Choroid plexus epithelial cell (primary cell): ENCODE results near the gene SLC37A3.

Experiments
- DNase-seq: peaks from one replicate; pipeline ENCODE4 v3.0.0-alpha.2; 2010; ENCODE audit warnings: low read depth
- H3K4me3 ChIP-seq: 2 replicates; pipeline ENCODE4 v1.5.1; 2011; ENCODE audit warnings: low read depth, mild to moderate bottlenecking, control low read depth, low read length, moderate library complexity
- CTCF ChIP-seq: conservative IDR thresholded peaks from 2 replicates; pipeline ENCODE4 v1.5.1; 2011; ENCODE audit warnings: low read depth, mild to moderate bottlenecking, control low read depth, inconsistent platforms, low read length, moderate library complexity

Gene SLC37A3

DNA sequence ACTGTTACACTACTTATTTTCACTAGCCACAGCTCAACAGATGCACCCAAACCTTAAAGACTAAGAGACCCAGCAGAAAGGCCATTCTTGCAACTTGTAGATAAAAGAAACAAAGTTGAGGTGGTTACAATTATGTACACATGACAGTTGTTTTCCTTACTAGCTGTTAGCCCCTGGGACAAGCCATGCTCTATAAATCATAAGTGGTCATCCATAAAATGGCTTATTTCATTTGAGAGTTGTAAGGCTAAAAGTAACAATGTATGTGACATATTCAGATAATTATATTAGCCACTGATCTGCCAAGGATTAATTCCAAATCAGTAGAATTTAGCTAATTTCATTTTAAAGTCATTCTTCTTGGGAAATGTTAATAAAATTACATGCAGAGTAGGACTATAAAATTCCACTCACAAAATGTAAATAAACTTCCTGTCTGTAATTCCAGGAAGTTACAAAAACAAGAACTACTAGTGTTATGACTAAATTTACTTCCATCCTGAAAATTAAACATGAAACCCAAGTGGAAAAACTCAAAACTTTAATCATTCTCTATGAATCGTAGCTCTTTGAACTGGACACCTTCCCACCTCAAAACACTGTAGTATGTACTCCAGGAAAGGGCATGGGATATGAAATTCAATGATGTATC lies 13.3 kb downstream of the SLC37A3 start:
- H3K4me3 ChIP-seq = no peak overlapping the region
- TF ChIP-seq CTCF = no peak
- no peak for DNase-seq

DNA sequence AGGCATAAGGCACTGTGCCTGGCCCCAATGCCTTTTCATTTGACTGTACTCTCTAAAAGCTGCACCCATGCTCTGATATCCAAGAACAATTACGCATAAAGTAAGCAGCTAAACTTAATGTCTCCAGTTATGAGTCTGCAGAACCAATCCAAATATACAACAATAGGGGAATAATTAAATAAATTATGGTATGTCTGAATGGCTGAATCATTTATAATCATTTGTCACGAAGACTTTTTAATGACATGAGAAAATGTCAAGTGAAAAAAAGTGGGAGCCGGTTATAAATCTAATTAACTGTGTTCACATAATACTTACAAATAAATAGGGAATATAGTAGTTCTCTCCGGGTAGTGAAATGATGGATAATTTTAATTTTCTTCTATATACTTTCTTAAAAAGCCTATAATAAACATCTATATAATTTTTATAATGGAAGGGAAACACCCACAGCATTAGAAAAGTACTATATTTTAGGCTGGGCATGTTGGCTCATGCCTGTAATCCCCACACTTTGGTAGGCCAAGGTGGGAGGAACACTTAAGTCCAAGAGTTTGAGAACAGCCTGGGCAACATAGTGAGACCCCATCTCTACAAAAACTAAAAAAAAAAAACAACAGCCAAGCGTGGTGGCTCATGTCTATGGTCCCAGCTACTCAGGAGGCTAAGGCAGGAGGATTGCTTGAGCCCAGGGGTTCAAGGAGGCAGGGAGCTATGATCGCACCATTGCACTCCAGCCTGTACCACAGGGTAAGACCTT lies 14.2 kb downstream of the SLC37A3 start:
- TF ChIP-seq CTCF = no peak
- no peak overlapping the region for H3K4me3 ChIP-seq
- no peak for DNase-seq

DNA sequence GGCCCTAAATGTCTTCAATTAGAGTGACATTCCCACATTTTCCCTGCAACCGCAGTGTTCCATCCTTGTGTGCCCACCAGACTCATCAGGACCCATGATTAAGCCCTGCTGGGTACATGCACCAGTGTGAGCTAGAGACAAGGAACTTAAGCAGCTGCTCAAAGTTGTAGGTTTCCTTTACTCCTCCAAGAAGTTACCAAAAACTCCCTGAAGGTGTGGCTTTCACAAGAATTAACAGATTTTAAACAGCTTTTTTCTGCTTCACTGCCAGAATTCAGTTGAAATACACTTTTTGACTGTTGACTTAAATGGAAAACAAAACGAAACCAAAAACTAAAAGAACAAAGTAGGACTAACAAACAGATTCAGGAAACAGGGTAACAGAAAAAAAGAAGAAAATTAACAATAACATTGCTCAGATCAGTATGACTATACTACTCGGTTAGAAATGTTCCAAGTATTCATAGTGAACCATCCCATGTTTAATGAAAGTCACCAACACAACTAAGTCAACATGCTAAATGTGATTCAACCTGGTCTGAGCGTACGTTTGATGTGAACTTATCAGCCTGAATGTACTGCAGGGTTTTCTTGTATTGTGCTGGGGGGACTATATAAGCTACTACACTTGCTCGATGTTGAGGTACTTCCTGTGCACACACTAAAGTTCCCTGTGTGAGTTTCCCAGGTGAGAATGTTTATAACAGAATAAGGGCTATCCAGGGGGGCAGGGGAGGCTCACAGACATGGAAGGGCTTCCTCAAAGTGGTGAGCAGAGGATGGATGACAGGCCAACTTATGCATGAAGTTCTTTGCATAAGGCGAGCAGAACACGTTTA lies 22.2 kb downstream of the SLC37A3 start:
- TF ChIP-seq CTCF = no peak

GRCh38 chr7:140375323-140375722 lies 23.0 kb downstream of the SLC37A3 start:
- no peak for DNase-seq
- no peak overlapping the region for H3K4me3 ChIP-seq
- TF ChIP-seq CTCF = no peak

More for the DNA sequence above, 22.2 kb downstream of the SLC37A3 start:
- no peak for DNase-seq
- H3K4me3 ChIP-seq = no peak overlapping the region

- TF ChIP-seq CTCF = no peak
- no peak overlapping the region for H3K4me3 ChIP-seq
- DNase-seq = no peak
These were observed 29.0 kb downstream of the SLC37A3 start for GRCh38 chr7:140369294-140369693.

GRCh38 chr7:140367528-140367927 lies 30.8 kb downstream of the SLC37A3 start:
- DNase-seq = no peak
- no peak overlapping the region for H3K4me3 ChIP-seq
- TF ChIP-seq CTCF = no peak
